Measurements from ENCODE around the gene DDX25.

DNA sequence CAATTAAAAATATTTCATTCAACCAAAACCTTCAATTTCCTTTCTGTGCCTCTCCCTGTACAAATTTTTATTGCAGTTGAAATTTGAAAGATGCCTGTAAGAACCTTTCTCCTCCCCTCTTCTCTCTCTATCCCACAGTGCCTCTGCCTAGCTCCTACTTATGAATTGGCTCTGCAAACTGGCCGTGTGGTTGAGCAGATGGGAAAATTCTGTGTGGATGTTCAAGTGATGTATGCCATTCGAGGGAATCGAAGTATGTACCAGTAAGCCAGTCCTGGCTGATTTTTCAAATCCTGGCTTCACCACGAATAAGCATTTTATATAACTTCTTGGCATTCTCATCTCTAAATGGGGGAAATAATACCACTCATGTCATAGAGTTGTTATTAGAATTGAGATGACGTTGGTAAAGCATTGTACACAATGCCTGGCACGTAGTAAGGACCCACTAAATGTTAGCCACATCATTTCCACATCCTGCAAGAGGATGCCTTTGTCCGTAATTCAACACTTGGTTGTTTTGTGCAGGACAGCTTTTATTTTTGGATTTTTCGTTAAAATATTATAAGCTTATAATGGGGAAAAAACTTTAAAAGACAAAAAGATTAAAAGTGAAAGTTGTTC, 6.0 kb downstream of the DDX25 start:
- TF ChIP-seq, protein P1, sequence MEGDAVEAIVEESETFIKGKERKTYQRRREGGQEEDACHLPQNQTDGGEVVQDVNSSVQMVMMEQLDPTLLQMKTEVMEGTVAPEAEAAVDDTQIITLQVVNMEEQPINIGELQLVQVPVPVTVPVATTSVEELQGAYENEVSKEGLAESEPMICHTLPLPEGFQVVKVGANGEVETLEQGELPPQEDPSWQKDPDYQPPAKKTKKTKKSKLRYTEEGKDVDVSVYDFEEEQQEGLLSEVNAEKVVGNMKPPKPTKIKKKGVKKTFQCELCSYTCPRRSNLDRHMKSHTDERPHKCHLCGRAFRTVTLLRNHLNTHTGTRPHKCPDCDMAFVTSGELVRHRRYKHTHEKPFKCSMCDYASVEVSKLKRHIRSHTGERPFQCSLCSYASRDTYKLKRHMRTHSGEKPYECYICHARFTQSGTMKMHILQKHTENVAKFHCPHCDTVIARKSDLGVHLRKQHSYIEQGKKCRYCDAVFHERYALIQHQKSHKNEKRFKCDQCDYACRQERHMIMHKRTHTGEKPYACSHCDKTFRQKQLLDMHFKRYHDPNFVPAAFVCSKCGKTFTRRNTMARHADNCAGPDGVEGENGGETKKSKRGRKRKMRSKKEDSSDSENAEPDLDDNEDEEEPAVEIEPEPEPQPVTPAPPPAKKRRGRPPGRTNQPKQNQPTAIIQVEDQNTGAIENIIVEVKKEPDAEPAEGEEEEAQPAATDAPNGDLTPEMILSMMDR (conservative IDR thresholded peaks at IDR 0.05) = no peak
- no peak for TF ChIP-seq EZH2 (IDR thresholded peaks at IDR 0.05; ENCODE audit: low read depth)

All from PC-9 (cell line).